OCI-LY1 (cell line): Measurements from ENCODE around the gene SELENOT.

Experiments used
- H2AFZ ChIP-seq: fragments of 200-600 bp; sonication (generic), shearing (Covaris generic); 2 replicates; pipeline ENCODE4 v1.6.0; 2014; ENCODE audit warnings: antibody characterized with exemption, mild to moderate bottlenecking, low read length
- H3F3A ChIP-seq: fragments of 200-600 bp; sonication (generic), shearing (Covaris generic); 2 replicates; pipeline ENCODE4 v1.6.0; 2014; ENCODE audit warnings: mild to moderate bottlenecking, antibody characterized with exemption, low read length, moderate library complexity; ENCODE audit not compliant: insufficient read depth
- H3K27ac ChIP-seq: fragments of 200-600 bp; sonication (generic); 2 replicates; pipeline ENCODE4 v1.5.1; 2014; ENCODE audit warnings: low read length, mixed run types, mild to moderate bottlenecking, low read depth; ENCODE audit not compliant: poor library complexity, severe bottlenecking
- H3K27me3 ChIP-seq: fragments of 200-600 bp; sonication (generic); 2 replicates; pipeline ENCODE4 v1.6.0; 2014; ENCODE audit warnings: antibody characterized with exemption, mild to moderate bottlenecking, low read length, moderate library complexity; ENCODE audit not compliant: insufficient read depth
- H3K36me3 ChIP-seq: fragments of 200-600 bp; sonication (generic); 2 replicates; pipeline ENCODE4 v1.6.1; 2014; ENCODE audit warnings: mild to moderate bottlenecking, antibody characterized with exemption, low read length, moderate library complexity, mixed read lengths; ENCODE audit not compliant: insufficient read depth
- H3K4me1 ChIP-seq: fragments of 200-600 bp; sonication (generic); 2 replicates; pipeline ENCODE4 v1.5.1; 2014; ENCODE audit warnings: mild to moderate bottlenecking, low read length, moderate library complexity; ENCODE audit not compliant: insufficient read depth, severe bottlenecking
- H3K4me2 ChIP-seq: fragments of 200-600 bp; sonication (generic), shearing (Covaris generic); 2 replicates; pipeline ENCODE4 v1.6.1; 2014; ENCODE audit warnings: low read length
- H3K4me3 ChIP-seq: fragments of 200-600 bp; sonication (generic); 2 replicates; pipeline ENCODE4 v1.5.1; 2014; ENCODE audit warnings: low read length, low read depth, mild to moderate bottlenecking, mixed read lengths; ENCODE audit not compliant: poor library complexity, severe bottlenecking
- H3K79me2 ChIP-seq: fragments of 200-600 bp; shearing (Covaris generic); 2 replicates; pipeline ENCODE4 v1.6.1; 2016; ENCODE audit warnings: mixed run types, low read length, mixed read lengths; ENCODE audit not compliant: insufficient read depth
- H3K9ac ChIP-seq: fragments of 200-600 bp; sonication (generic), shearing (Covaris generic); 2 replicates; pipeline ENCODE4 v1.6.1; 2014; ENCODE audit warnings: mild to moderate bottlenecking, low read length, mixed read lengths
- H3K9me2 ChIP-seq: fragments of 200-600 bp; sonication (generic), shearing (Covaris generic); 2 replicates; pipeline ENCODE4 v1.6.1; 2014; ENCODE audit warnings: low read depth, mild to moderate bottlenecking, low read length, mixed read lengths
- H3K9me3 ChIP-seq: fragments of 200-600 bp; shearing (Covaris generic); 2 replicates; pipeline ENCODE4 v1.6.1; 2014; ENCODE audit warnings: low read length, mixed read lengths
- H4K20me1 ChIP-seq: fragments of 200-600 bp; sonication (generic), shearing (Covaris generic); 2 replicates; pipeline ENCODE4 v1.6.0; 2016; ENCODE audit warnings: mild to moderate bottlenecking, low read length; ENCODE audit not compliant: insufficient read depth
- EZH2 ChIP-seq: fragments of 200-600 bp; sonication (generic), shearing (Covaris generic); IDR thresholded peaks from 2 replicates; pipeline ENCODE4 v1.8.0; 2017; ENCODE audit warnings: borderline replicate concordance, mixed run types, mild to moderate bottlenecking, antibody characterized with exemption, low read length, moderate library complexity, mixed read lengths
- TF ChIP-seq, protein P1 (sequence below): fragments of 200-600 bp; sonication (generic), shearing (Covaris generic); IDR thresholded peaks from 2 replicates; pipeline ENCODE4 v1.5.1; 2017; ENCODE audit warnings: mild to moderate bottlenecking, antibody characterized with exemption, low read length, moderate library complexity, mixed read lengths

Gene SELENOT

DNA sequence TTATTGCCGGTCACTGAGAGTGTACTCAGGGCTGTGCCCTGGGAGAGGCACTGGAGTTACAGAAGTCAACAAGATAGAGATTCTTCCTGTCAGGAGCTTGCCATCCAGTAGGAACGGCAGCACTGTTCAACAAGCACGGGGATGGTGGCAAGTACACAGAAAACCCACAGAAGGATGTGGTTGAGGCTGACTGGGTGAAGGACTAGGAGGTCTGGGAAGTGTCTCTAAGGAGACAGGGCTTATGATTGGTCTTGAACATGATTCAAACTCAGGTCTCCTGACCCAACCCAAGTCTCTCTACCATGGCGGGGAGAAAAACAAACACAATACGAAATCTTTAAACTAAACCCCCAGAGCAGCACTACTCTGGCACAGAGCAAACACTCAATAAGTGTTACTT is 63.0 kb downstream of the SELENOT start:
- H3K4me3 ChIP-seq = no peak overlapping the region
- no peaks in the 10 kb centered on the region for H3K4me1 ChIP-seq
- H3F3A ChIP-seq = no peaks in the 10 kb centered on the region
- H3K27ac ChIP-seq = no peak overlapping the region
- H2AFZ ChIP-seq = no peak overlapping the region
- TF ChIP-seq EZH2 = no peak
- TF ChIP-seq, protein P1, sequence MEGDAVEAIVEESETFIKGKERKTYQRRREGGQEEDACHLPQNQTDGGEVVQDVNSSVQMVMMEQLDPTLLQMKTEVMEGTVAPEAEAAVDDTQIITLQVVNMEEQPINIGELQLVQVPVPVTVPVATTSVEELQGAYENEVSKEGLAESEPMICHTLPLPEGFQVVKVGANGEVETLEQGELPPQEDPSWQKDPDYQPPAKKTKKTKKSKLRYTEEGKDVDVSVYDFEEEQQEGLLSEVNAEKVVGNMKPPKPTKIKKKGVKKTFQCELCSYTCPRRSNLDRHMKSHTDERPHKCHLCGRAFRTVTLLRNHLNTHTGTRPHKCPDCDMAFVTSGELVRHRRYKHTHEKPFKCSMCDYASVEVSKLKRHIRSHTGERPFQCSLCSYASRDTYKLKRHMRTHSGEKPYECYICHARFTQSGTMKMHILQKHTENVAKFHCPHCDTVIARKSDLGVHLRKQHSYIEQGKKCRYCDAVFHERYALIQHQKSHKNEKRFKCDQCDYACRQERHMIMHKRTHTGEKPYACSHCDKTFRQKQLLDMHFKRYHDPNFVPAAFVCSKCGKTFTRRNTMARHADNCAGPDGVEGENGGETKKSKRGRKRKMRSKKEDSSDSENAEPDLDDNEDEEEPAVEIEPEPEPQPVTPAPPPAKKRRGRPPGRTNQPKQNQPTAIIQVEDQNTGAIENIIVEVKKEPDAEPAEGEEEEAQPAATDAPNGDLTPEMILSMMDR = no peak
- H3K27me3 ChIP-seq = 0 out of 2 replicates have a peak, but pooled peaks cover 5% of the 10 kb centered on the region
- no peaks in the 10 kb centered on the region for H4K20me1 ChIP-seq
- no peaks in the 10 kb centered on the region for H3K9me3 ChIP-seq
- no peaks in the 10 kb centered on the region for H3K36me3 ChIP-seq
- no peak overlapping the region for H3K4me2 ChIP-seq
- no peak overlapping the region for H3K9ac ChIP-seq
- no peaks in the 10 kb centered on the region for H3K9me2 ChIP-seq
- no peaks in the 10 kb centered on the region for H3K79me2 ChIP-seq

DNA sequence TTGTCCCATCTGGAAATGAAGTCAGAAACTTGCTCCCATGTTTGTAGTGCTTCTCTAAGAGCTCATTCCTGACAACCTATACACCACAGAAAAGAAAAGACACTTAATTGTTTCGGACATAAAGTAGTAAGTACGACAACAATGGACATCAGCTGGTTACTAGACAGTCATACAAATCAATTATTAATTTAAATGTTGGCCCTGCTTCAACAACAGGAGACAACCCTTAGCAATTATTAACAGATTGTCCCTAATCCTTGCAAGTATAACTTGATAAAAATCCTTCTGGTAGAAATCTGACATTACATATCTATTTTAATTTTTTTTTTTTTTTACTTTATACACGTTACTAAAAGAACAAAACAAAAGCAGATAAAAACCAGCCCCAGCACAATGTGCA is 70.8 kb downstream of the SELENOT start:
- H3F3A ChIP-seq = no peaks in the 10 kb centered on the region
- H3K4me2 ChIP-seq = no peak overlapping the region

DNA sequence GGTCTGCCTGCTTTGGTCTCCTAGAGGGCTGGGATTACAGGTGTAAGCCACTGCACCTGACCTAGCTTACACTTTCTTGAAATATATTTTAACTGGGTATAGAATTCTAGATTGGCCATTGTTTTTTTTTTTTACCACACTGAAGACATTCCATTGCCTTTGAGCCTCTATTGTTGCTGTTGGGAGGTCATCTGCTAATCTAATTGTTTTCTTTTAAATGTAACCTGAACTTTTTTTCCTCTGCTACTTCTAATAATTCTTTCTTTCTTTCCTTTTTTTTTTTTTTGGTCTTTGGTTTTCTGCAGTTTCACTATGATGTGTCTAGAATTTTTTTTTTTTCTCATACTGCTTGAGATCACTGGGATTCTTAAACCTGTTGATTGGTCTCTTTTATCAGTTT is 72.5 kb downstream of the SELENOT start:
- Histone ChIP-seq H3F3A (no peaks in the 10 kb centered on the region), H3K27ac (no peak overlapping the region), H3K27me3 (no peaks in the 10 kb centered on the region), H3K4me2 (no peak overlapping the region), H3K4me1 (peaks cover 2% of the 10 kb centered on the region), H3K4me3 (no peak overlapping the region), H3K9ac (no peak overlapping the region), H3K9me3 (peaks cover 20% of the 10 kb centered on the region), H3K9me2 (no peaks in the 10 kb centered on the region), H4K20me1 (no peaks in the 10 kb centered on the region), H3K36me3 (no peaks in the 10 kb centered on the region), H2AFZ (no peak overlapping the region), H3K79me2 (no peaks in the 10 kb centered on the region)
- TF ChIP-seq, protein P1 = no peak
- TF ChIP-seq EZH2 = no peak

More for the DNA sequence above, 70.8 kb downstream of the SELENOT start:
- Histone ChIP-seq H3K27ac (no peak overlapping the region), H3K9ac (no peak overlapping the region), H3K9me3 (peaks cover 17% of the 10 kb centered on the region), H3K36me3 (no peaks in the 10 kb centered on the region), H2AFZ (no peak overlapping the region), H3K9me2 (no peaks in the 10 kb centered on the region), H4K20me1 (no peaks in the 10 kb centered on the region), H3K27me3 (no peaks in the 10 kb centered on the region), H3K4me1 (no peaks in the 10 kb centered on the region), H3K4me3 (no peak overlapping the region), H3K79me2 (no peaks in the 10 kb centered on the region)
- TF ChIP-seq EZH2 = no peak
- TF ChIP-seq, protein P1 = no peak
